Measurements from ENCODE around the gene RNF215.

GRCh38 chr22:30381264-30381663 lies 5.9 kb downstream of the RNF215 start:
- no peak for TF ChIP-seq EZH2 (IDR thresholded peaks at IDR 0.05; ENCODE audit: borderline replicate concordance)
- TF ChIP-seq, protein P1, sequence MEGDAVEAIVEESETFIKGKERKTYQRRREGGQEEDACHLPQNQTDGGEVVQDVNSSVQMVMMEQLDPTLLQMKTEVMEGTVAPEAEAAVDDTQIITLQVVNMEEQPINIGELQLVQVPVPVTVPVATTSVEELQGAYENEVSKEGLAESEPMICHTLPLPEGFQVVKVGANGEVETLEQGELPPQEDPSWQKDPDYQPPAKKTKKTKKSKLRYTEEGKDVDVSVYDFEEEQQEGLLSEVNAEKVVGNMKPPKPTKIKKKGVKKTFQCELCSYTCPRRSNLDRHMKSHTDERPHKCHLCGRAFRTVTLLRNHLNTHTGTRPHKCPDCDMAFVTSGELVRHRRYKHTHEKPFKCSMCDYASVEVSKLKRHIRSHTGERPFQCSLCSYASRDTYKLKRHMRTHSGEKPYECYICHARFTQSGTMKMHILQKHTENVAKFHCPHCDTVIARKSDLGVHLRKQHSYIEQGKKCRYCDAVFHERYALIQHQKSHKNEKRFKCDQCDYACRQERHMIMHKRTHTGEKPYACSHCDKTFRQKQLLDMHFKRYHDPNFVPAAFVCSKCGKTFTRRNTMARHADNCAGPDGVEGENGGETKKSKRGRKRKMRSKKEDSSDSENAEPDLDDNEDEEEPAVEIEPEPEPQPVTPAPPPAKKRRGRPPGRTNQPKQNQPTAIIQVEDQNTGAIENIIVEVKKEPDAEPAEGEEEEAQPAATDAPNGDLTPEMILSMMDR (IDR thresholded peaks at IDR 0.05; ENCODE audit: poor library complexity) = no peak

Measured in hepatocyte (in vitro differentiated cells).